ENCODE results near the gene ARL10. TPM values are rescaled to one million over a fixed set of nuclear protein-coding genes. Genes with fewer than 3 reads are reported as not detected.

ARL10 gene
- total RNA-seq, 1 donor from 2014 or later = 40.0 TPM

GRCh38 chr5:176387384-176387925 lies 22.2 kb downstream of the ARL10 start:
- Mint-ChIP-seq H3K27ac (ENCODE audit: unreplicated experiment) (peak overlapping the region; percentile 100), H3K4me3 (peak overlapping the region; percentile 100), H3K4me1 (peaks cover 33% of the 10 kb centered on the region), H3K27me3 (ENCODE audit: low read depth) (no peaks in the 10 kb centered on the region), H3K36me3 (ENCODE audit: low read depth) (peaks cover 4% of the 10 kb centered on the region), H3K9me3 (no peaks in the 10 kb centered on the region)
- DNase-seq (ENCODE audit: low read depth, low spot score) = no peak
- TF ChIP-seq CTCF (conservative IDR thresholded peaks at IDR 0.05) = no peak

- peak; percentile 14 for DNase-seq (ENCODE audit: low read depth, low spot score)
- peak overlapping the region; percentile 100 for H3K4me3 Mint-ChIP-seq
- H3K27ac Mint-ChIP-seq (ENCODE audit: unreplicated experiment) = peak overlapping the region; percentile 100
- H3K9me3 Mint-ChIP-seq = no peaks in the 10 kb centered on the region
- H3K27me3 Mint-ChIP-seq (ENCODE audit: low read depth) = no peaks in the 10 kb centered on the region
- peaks cover 33% of the 10 kb centered on the region for H3K4me1 Mint-ChIP-seq
- peaks cover 4% of the 10 kb centered on the region for H3K36me3 Mint-ChIP-seq (ENCODE audit: low read depth)
- TF ChIP-seq CTCF (conservative IDR thresholded peaks at IDR 0.05) = no peak
Measured at GRCh38 chr5:176388003-176388443, 22.7 kb downstream of the ARL10 start.

GRCh38 chr5:176388444-176389134 lies 23.3 kb downstream of the ARL10 start, which contains the start of the genes HIGD2A and NOP16:
HIGD2A (plus strand) TSS chr5:176388751; CDS start chr5:176388820, 69 bp downstream.
NOP16 (minus strand) TSS chr5:176388598; CDS start chr5:176388539, 59 bp downstream.
- H3K9me3 Mint-ChIP-seq = no peaks in the 10 kb centered on the region
- no peak for TF ChIP-seq CTCF (conservative IDR thresholded peaks at IDR 0.05)
- no peaks in the 10 kb centered on the region for H3K27me3 Mint-ChIP-seq (ENCODE audit: low read depth)
- peaks cover 33% of the 10 kb centered on the region for H3K4me1 Mint-ChIP-seq
- H3K27ac Mint-ChIP-seq (ENCODE audit: unreplicated experiment) = peak within 1 kb of the TSS; percentile 100
- peaks cover 4% of the 10 kb centered on the region for H3K36me3 Mint-ChIP-seq (ENCODE audit: low read depth)
- DNase-seq (ENCODE audit: low read depth, low spot score) = peak; percentile 98
- H3K4me3 Mint-ChIP-seq = peak within 1 kb of the TSS; percentile 100

- TF ChIP-seq CTCF (conservative IDR thresholded peaks at IDR 0.05) = no peak
- no peaks in the 10 kb centered on the region for H3K9me3 Mint-ChIP-seq
- peaks cover 33% of the 10 kb centered on the region for H3K4me1 Mint-ChIP-seq
- DNase-seq (ENCODE audit: low read depth, low spot score) = no peak
- H3K4me3 Mint-ChIP-seq = peak overlapping the region; percentile 100
- H3K27ac Mint-ChIP-seq (ENCODE audit: unreplicated experiment) = peak overlapping the region; percentile 100
- no peaks in the 10 kb centered on the region for H3K27me3 Mint-ChIP-seq (ENCODE audit: low read depth)
- peaks cover 4% of the 10 kb centered on the region for H3K36me3 Mint-ChIP-seq (ENCODE audit: low read depth)
Measured at GRCh38 chr5:176389135-176390123, 24.1 kb downstream of the ARL10 start.

GRCh38 chr5:176391479-176391878 lies 26.2 kb downstream of the ARL10 start:
- Mint-ChIP-seq H3K4me3 (peak overlapping the region; percentile 54), H3K27me3 (ENCODE audit: low read depth) (no peaks in the 10 kb centered on the region), H3K36me3 (ENCODE audit: low read depth) (no peaks in the 10 kb centered on the region), H3K9me3 (no peaks in the 10 kb centered on the region), H3K27ac (ENCODE audit: unreplicated experiment) (no peak overlapping the region), H3K4me1 (peaks cover 26% of the 10 kb centered on the region)
- DNase-seq (ENCODE audit: low read depth, low spot score) = no peak
- TF ChIP-seq CTCF (conservative IDR thresholded peaks at IDR 0.05) = no peak
